ENCODE results near the gene ENTREP1.
"Not testable (repeated sequence)": the region's sequence is repeated elsewhere in the genome, so short reads cannot be mapped to it uniquely, and the experiment has no call there.

ENTREP1 gene

DNA sequence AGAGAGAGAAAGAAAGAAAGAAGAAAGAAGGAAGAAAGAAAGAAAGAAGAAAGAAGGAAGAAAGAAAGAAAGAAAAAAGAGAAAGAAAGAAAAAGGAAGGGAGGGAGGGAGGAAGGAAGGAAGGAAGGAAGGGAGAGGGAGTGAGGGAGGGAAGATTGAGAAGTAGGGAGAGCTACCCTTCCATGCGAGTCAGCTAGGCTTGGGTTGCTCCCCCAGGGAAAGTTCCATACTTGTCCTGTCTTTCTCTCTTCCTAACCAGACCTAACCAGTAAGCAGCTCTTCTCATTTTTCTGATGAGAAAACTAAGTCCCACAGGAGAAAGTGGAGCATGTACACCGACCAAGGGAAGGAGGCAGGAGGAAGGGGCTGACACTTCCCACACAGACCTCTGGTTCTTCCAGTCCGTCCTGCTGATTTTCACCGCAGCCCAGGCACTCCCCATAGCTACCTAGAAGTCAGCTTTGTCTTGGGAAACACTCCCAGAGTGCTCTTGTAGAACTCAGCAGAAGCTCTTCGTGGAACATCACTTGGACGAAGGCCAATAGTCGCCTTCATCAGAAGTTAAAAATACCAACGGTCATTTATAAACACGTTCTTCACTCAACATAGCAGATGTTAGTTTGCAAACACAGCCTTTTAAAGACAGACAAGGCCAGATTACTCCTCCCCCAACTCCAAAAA, 29.0 kb upstream of the ENTREP1 start:
- DNase-seq (ENCODE audit: extremely low read depth, low read depth): no peak
- no peak for TF ChIP-seq CTCF (IDR thresholded peaks at IDR 0.05; ENCODE audit: low read depth, low read length)

- DNase-seq (ENCODE audit: extremely low read depth, low read depth): no peak
- TF ChIP-seq CTCF (IDR thresholded peaks at IDR 0.05; ENCODE audit: low read depth, low read length): no peak
These were observed 27.6 kb upstream of the ENTREP1 start for GRCh38 chr9:69297300-69297980.

DNA sequence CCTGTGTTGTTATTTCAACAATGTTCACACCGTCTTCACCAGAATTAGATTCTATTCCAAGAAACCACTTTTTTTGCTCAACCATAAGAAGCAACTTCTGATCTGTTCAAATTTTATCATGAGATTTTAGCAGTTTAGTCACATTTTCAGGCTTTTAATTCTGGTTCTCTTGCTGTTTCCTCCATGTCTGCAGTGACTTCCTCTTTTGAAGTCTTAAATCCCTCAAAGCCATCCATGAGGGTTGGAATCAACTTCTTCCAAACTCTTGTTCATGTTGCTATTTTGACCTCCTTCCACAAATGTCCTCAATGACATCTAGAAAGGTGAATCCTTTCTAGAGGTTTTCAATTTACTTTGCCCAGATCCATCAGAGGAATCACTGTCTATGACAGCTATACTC, 25.7 kb upstream of the ENTREP1 start:
- no peak for DNase-seq (ENCODE audit: extremely low read depth, low read depth)
- TF ChIP-seq CTCF (IDR thresholded peaks at IDR 0.05; ENCODE audit: low read depth, low read length): no peak

- no peak for DNase-seq (ENCODE audit: extremely low read depth, low read depth)
- no peak for TF ChIP-seq CTCF (IDR thresholded peaks at IDR 0.05; ENCODE audit: low read depth, low read length)
These were observed 25.2 kb upstream of the ENTREP1 start for GRCh38 chr9:69299826-69300225.

GRCh38 chr9:69303331-69303730, 21.7 kb upstream of the ENTREP1 start:
- no peak for DNase-seq (ENCODE audit: extremely low read depth, low read depth)

DNA sequence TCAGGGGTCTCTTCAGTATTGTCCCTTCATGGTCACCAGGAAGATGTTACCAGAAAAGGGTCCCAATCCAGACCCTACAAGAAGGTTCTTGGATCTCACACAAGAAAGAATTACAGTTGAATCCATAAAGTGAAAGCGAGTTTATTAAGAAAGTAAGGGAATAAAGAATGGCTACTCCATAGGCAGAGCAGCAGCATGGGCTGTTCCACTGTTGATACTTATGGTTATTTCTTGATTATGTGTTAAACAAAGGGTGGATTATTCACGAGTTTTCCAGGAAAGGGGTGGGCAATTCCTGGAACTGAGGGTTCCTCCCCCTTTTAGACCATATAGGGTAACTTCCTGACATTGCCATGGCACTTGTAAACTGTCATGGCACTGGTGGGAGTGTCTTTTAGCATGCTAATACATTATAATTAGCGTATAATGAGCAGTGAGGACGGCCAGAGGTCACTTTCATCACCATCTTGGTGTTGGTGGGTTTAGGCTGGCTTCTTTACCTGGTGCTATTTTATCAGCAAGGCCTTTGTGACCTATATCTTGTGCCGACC, 18.0 kb upstream of the ENTREP1 start:
- not testable (repeated sequence) for DNase-seq (ENCODE audit: extremely low read depth, low read depth)

More at GRCh38 chr9:69303331-69303730, 21.7 kb upstream of the ENTREP1 start:
- no peak for TF ChIP-seq CTCF (IDR thresholded peaks at IDR 0.05; ENCODE audit: low read depth, low read length)

GRCh38 chr9:69307446-69308205, 17.4 kb upstream of the ENTREP1 start:
- DNase-seq (ENCODE audit: extremely low read depth, low read depth): no peak
- TF ChIP-seq CTCF (IDR thresholded peaks at IDR 0.05; ENCODE audit: low read depth, low read length): no peak

Measured in AG09319 (cell line).